Parathyroid adenoma (tissue), 2 donors: ENCODE results near the gene TMEM132A.

Source experiments
- H2AFZ ChIP-seq: fragments of 300-600 bp; sonication (generic); one replicate; pipeline ENCODE4 v1.7.0; 2017; ENCODE audit warnings: antibody characterized with exemption, mild to moderate bottlenecking
- H3K27ac ChIP-seq: fragments of 300-600 bp; sonication (generic); one replicate; pipeline ENCODE4 v1.7.0; 2017
- H3K27me3 ChIP-seq: fragments of 300-600 bp; sonication (generic); one replicate; pipeline ENCODE4 v1.7.0; 2017; ENCODE audit warnings: low read length; ENCODE audit not compliant: control insufficient read depth, insufficient read depth
- H3K36me3 ChIP-seq: fragments of 300-600 bp; sonication (generic); one replicate; pipeline ENCODE4 v1.7.0; 2017; ENCODE audit warnings: low read length; ENCODE audit not compliant: control insufficient read depth, insufficient read depth
- H3K4me1 ChIP-seq: fragments of 300-600 bp; sonication (generic); one replicate; pipeline ENCODE4 v1.7.0; 2017; ENCODE audit warnings: control low read depth
- H3K4me2 ChIP-seq: fragments of 300-600 bp; sonication (generic); one replicate; pipeline ENCODE4 v1.7.0; 2017; ENCODE audit warnings: low read length
- H3K4me3 ChIP-seq: fragments of 300-600 bp; sonication (generic); one replicate; pipeline ENCODE4 v1.7.0; 2017; ENCODE audit warnings: low read depth, low read length
- H3K79me2 ChIP-seq: fragments of 300-600 bp; sonication (generic); one replicate; pipeline ENCODE4 v1.7.0; 2017; ENCODE audit warnings: control low read depth
- H3K9ac ChIP-seq: fragments of 300-600 bp; sonication (generic); one replicate; pipeline ENCODE4 v1.7.0; 2017; ENCODE audit warnings: mild to moderate bottlenecking
- H3K9me3 ChIP-seq: fragments of 300-600 bp; sonication (generic); one replicate; pipeline ENCODE4 v1.7.0; 2017; ENCODE audit warnings: low read length; ENCODE audit not compliant: control insufficient read depth
- CTCF ChIP-seq: fragments of 300-600 bp; sonication (generic); IDR thresholded peaks from one replicate; pipeline ENCODE4 v1.7.0; 2017; ENCODE audit warnings: antibody characterized with exemption, mild to moderate bottlenecking
- donor health status: primary hyperparathyroidism.

TMEM132A gene

GRCh38 chr11:60934790-60935605 lies 10.7 kb downstream of the TMEM132A start:
- no peaks in the 10 kb centered on the region for H3K4me1 ChIP-seq
- no peaks in the 10 kb centered on the region for H3K36me3 ChIP-seq
- H3K9me3 ChIP-seq = no peaks in the 10 kb centered on the region
- H3K9ac ChIP-seq = no peak overlapping the region
- no peak for TF ChIP-seq CTCF
- no peak overlapping the region for H2AFZ ChIP-seq
- H3K4me3 ChIP-seq = no peak overlapping the region
- H3K27me3 ChIP-seq = no peaks in the 10 kb centered on the region
- H3K4me2 ChIP-seq = no peak overlapping the region
- no peak overlapping the region for H3K27ac ChIP-seq
- H3K79me2 ChIP-seq = no peaks in the 10 kb centered on the region

- Histone ChIP-seq H3K79me2 (no peaks in the 10 kb centered on the region), H3K4me2 (no peak overlapping the region), H3K36me3 (no peaks in the 10 kb centered on the region), H3K27ac (no peak overlapping the region), H3K9ac (no peak overlapping the region), H3K9me3 (no peaks in the 10 kb centered on the region), H2AFZ (no peak overlapping the region), H3K4me1 (no peaks in the 10 kb centered on the region), H3K4me3 (no peak overlapping the region), H3K27me3 (no peaks in the 10 kb centered on the region)
- no peak for TF ChIP-seq CTCF
These were observed 11.6 kb downstream of the TMEM132A start for GRCh38 chr11:60935676-60936442.

GRCh38 chr11:60936467-60937143 lies 12.3 kb downstream of the TMEM132A start:
- Histone ChIP-seq H3K4me2 (no peak overlapping the region), H3K36me3 (no peaks in the 10 kb centered on the region), H3K27ac (no peak overlapping the region)

GRCh38 chr11:60937144-60937527 lies 12.9 kb downstream of the TMEM132A start:
- Histone ChIP-seq H3K79me2 (no peaks in the 10 kb centered on the region), H2AFZ (no peak overlapping the region), H3K36me3 (no peaks in the 10 kb centered on the region), H3K27me3 (no peaks in the 10 kb centered on the region), H3K4me2 (no peak overlapping the region), H3K9ac (no peak overlapping the region), H3K4me3 (no peak overlapping the region), H3K27ac (no peak overlapping the region), H3K4me1 (no peaks in the 10 kb centered on the region), H3K9me3 (no peaks in the 10 kb centered on the region)
- no peak for TF ChIP-seq CTCF

More at GRCh38 chr11:60936467-60937143, 12.3 kb downstream of the TMEM132A start:
- no peaks in the 10 kb centered on the region for H3K4me1 ChIP-seq
- no peak for TF ChIP-seq CTCF
- H3K27me3 ChIP-seq = no peaks in the 10 kb centered on the region
- no peak overlapping the region for H3K4me3 ChIP-seq
- no peaks in the 10 kb centered on the region for H3K79me2 ChIP-seq
- H2AFZ ChIP-seq = no peak overlapping the region
- H3K9me3 ChIP-seq = no peaks in the 10 kb centered on the region
- no peak overlapping the region for H3K9ac ChIP-seq
